Left ventricle myocardium superior (tissue), 1 donor: ENCODE data around the gene HELB. TPM values are rescaled to one million over a fixed set of nuclear protein-coding genes. Genes with fewer than 3 reads are reported as not detected.

ENCODE experiments used
- ATAC-seq: fragments of 200-7000 bp; cut with Tn5 transposase; one replicate; pipeline ENCODE4 v1.9.1; 2020; ENCODE audit warnings: mild to moderate bottlenecking, moderate library complexity
- DNase-seq: peaks from one replicate; pipeline ENCODE4 v3.0.0-alpha.2; 2020
- intact Hi-C: fragments of 100-400 bp; cut with micrococcal nuclease; formaldehyde crosslinking; loops from one replicate; pipeline ENCODE4 v1.11.0; 2022
- total RNA-seq: library from RNA; stranded (reverse); fragmentation: NEBNext Ultra II Directional; extraction: Animal tissue kit (Norgen Biotek cat#: 25700); gene quantifications from one replicate; pipeline ENCODE4 v1.2.1, GENCODE V29; 2021
- donor health status: DM: no; HTN: yes; CAD: no; lungs with severe emphysema.

Gene HELB
- total RNA-seq, 1 donor from 2014 or later: 0.99 TPM

GRCh38 chr12:66345956-66346355, 43.7 kb downstream of the HELB start:
- intact Hi-C loops: no loop called here
- no peak for DNase-seq
- ATAC-seq: no peak

- no peak for ATAC-seq
- intact Hi-C loops: no loop called here
- no peak for DNase-seq
Measured at GRCh38 chr12:66351301-66351700, 49.0 kb downstream of the HELB start.

GRCh38 chr12:66352197-66352596, 49.9 kb downstream of the HELB start:
- DNase-seq (no peak), ATAC-seq (peak; percentile 19)
- intact Hi-C loops: no loop called here

- intact Hi-C loops: no loop called here
- no peak for DNase-seq
- ATAC-seq: no peak
Measured at GRCh38 chr12:66352899-66353298, 50.6 kb downstream of the HELB start.

- intact Hi-C loops: no loop called here
- ATAC-seq: no peak
- no peak for DNase-seq
Measured at GRCh38 chr12:66354291-66354690, 52.0 kb downstream of the HELB start.

GRCh38 chr12:66359300-66359699, 57.0 kb downstream of the HELB start:
- intact Hi-C loops: no loop called here
- DNase-seq (no peak), ATAC-seq (no peak)

GRCh38 chr12:66361703-66362102, 59.4 kb downstream of the HELB start:
- no peak for DNase-seq
- ATAC-seq: no peak
- intact Hi-C loops: no loop called here

- no peak for DNase-seq
- intact Hi-C loops: no loop called here
- ATAC-seq: no peak
Measured at GRCh38 chr12:66365718-66366490, 63.6 kb downstream of the HELB start.

GRCh38 chr12:66367015-66367667, 64.8 kb downstream of the HELB start:
- intact Hi-C loops: no loop called here

GRCh38 chr12:66371982-66372381, 69.7 kb downstream of the HELB start:
- no peak for ATAC-seq
- intact Hi-C loops: no loop called here

More at GRCh38 chr12:66367015-66367667, 64.8 kb downstream of the HELB start:
- DNase-seq (no peak), ATAC-seq (no peak)

GRCh38 chr12:66375560-66375959, 73.3 kb downstream of the HELB start:
- intact Hi-C loops: no loop called here
- no peak for DNase-seq
- no peak for ATAC-seq

More at GRCh38 chr12:66371982-66372381, 69.7 kb downstream of the HELB start:
- DNase-seq: no peak

GRCh38 chr12:66379616-66380015, 77.3 kb downstream of the HELB start:
- no peak for ATAC-seq
- intact Hi-C loops: no loop called here
- no peak for DNase-seq

- ATAC-seq (no peak), DNase-seq (no peak)
- intact Hi-C loops: no loop called here
Measured at GRCh38 chr12:66380769-66381535, 78.7 kb downstream of the HELB start.

- intact Hi-C loops: no loop called here
- DNase-seq (no peak), ATAC-seq (no peak)
Measured at GRCh38 chr12:66387117-66387516, 84.8 kb downstream of the HELB start.

Other genes starting within 250 kb of the HELB start
- 16.5 TPM for gene LLPH, start 171.7 kb upstream of the HELB start, total RNA-seq
- 65.9 TPM for gene TMBIM4, start 132.5 kb upstream of the HELB start, total RNA-seq
- 5.3 TPM for gene IRAK3, start 113.3 kb upstream of the HELB start, total RNA-seq